Measurements from ENCODE around the gene OPN4.
A peak's percentile ranks its signal among the peaks of the same experiment; 100 is the strongest.

GRCh38 chr10:86693721-86694369, 39.5 kb downstream of the OPN4 start:
- TF ChIP-seq CTCF (IDR thresholded peaks at IDR 0.05) = peak; percentile 58 to 67 (median 59)
- no peak for TF ChIP-seq POLR2A (IDR thresholded peaks at IDR 0.05)
- TF ChIP-seq EP300 (IDR thresholded peaks at IDR 0.05) = no peak

All from ovary (tissue), 3 donors.